BE2C (cell line): ENCODE data around the gene DPPA5.

ENCODE experiments used
- DNase-seq: peaks from one replicate; pipeline ENCODE4 v3.0.0-alpha.2; 2020
- H3K27me3 ChIP-seq: fragments of 250-450 bp; sonication (Bioruptor Pico); 2 replicates; pipeline ENCODE4 v1.5.1; 2020; ENCODE audit warnings: mild to moderate bottlenecking
- H3K36me3 ChIP-seq: fragments of 250-450 bp; sonication (Bioruptor Pico); 2 replicates; pipeline ENCODE4 v1.5.1; 2020; ENCODE audit warnings: mild to moderate bottlenecking
- H3K4me1 ChIP-seq: fragments of 250-450 bp; sonication (Bioruptor Pico); 2 replicates; pipeline ENCODE4 v1.5.1; 2020
- H3K4me3 ChIP-seq: 2 replicates; pipeline ENCODE4 v1.5.1; 2011; ENCODE audit warnings: low read depth, low read length
- H3K9me3 ChIP-seq: fragments of 250-450 bp; sonication (Bioruptor Pico); 2 replicates; pipeline ENCODE4 v1.5.1; 2020
- CTCF ChIP-seq: IDR thresholded peaks from 2 replicates; pipeline ENCODE4 v1.5.1; 2012; ENCODE audit warnings: mild to moderate bottlenecking, low read depth, low read length

Gene DPPA5

GRCh38 chr6:73340048-73340447, 14.0 kb downstream of the DPPA5 start:
- TF ChIP-seq CTCF = no peak
- H3K27me3 ChIP-seq = no peaks in the 10 kb centered on the region
- DNase-seq = no peak
- H3K4me3 ChIP-seq = no peak overlapping the region
- no peaks in the 10 kb centered on the region for H3K9me3 ChIP-seq
- H3K4me1 ChIP-seq = no peaks in the 10 kb centered on the region
- no peaks in the 10 kb centered on the region for H3K36me3 ChIP-seq

DNA sequence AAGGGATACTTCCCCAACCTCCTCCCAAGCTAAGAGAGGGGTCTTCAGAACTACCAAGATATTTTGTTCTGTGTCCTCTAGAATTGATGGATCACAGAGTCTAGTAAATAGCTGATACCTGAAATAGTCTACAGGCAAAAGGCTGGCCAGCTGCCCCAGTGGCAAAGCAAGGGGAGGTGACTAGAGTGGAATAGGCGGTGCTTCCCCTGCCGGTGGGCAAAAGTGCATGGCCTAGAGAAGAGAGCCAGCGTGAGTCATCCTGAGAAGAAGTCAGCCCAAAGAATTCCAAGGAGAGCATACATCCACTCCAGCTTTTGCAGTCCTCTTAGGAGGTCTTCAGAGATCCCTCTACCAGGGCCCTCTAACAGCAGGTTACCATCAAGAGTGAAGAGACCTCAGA, 14.7 kb downstream of the DPPA5 start:
- Histone ChIP-seq H3K4me3 (no peak overlapping the region), H3K27me3 (no peaks in the 10 kb centered on the region), H3K9me3 (no peaks in the 10 kb centered on the region), H3K36me3 (no peaks in the 10 kb centered on the region), H3K4me1 (no peaks in the 10 kb centered on the region)
- no peak for DNase-seq
- no peak for TF ChIP-seq CTCF

- Histone ChIP-seq H3K36me3 (no peaks in the 10 kb centered on the region), H3K9me3 (no peaks in the 10 kb centered on the region), H3K4me3 (no peak overlapping the region), H3K27me3 (no peaks in the 10 kb centered on the region; the same call in 1 of the 2 replicates), H3K4me1 (no peaks in the 10 kb centered on the region)
- DNase-seq = no peak
- no peak for TF ChIP-seq CTCF
These were observed 24.9 kb downstream of the DPPA5 start for GRCh38 chr6:73329201-73329600.

GRCh38 chr6:73328790-73329189, 25.3 kb downstream of the DPPA5 start:
- Histone ChIP-seq H3K4me3 (no peak overlapping the region), H3K27me3 (no peaks in the 10 kb centered on the region; the same call in 1 of the 2 replicates), H3K36me3 (no peaks in the 10 kb centered on the region), H3K4me1 (no peaks in the 10 kb centered on the region), H3K9me3 (no peaks in the 10 kb centered on the region)
- DNase-seq = no peak
- TF ChIP-seq CTCF = no peak

- Histone ChIP-seq H3K9me3 (no peaks in the 10 kb centered on the region), H3K36me3 (no peaks in the 10 kb centered on the region), H3K4me1 (no peaks in the 10 kb centered on the region), H3K4me3 (no peak overlapping the region), H3K27me3 (no peaks in the 10 kb centered on the region)
- no peak for TF ChIP-seq CTCF
- DNase-seq = no peak
These were observed 28.4 kb downstream of the DPPA5 start for GRCh38 chr6:73325656-73326055.

DNA sequence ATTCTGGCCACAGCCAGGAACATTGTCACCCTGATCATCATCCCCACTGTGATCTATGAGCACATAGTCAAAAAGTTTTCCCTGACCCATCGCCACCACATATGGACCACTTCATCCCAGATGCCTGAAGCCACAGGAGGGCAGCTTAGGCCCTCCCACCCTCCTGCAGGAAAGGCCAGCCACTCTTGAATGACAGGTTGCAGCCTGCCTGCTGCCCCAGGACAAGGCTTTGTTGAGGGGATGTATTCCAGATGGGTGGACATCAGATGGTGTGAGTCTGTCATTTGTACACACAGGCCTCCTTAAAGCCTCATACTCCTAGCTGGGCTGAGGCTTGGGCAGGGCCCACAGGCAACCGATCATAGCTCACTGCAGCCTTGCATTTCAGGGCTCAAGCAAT, 30.8 kb downstream of the DPPA5 start:
- no peaks in the 10 kb centered on the region for H3K36me3 ChIP-seq
- DNase-seq = no peak
- H3K27me3 ChIP-seq = no peaks in the 10 kb centered on the region
- H3K4me3 ChIP-seq = no peak overlapping the region
- H3K4me1 ChIP-seq = no peaks in the 10 kb centered on the region
- TF ChIP-seq CTCF = no peak
- H3K9me3 ChIP-seq = no peaks in the 10 kb centered on the region
